CD4-positive, alpha-beta T cell treated with Interleukin-17A for 1 hour (primary cell): ENCODE results near the gene ANKRD18B.
"Not testable (repeated sequence)": the region's sequence is repeated elsewhere in the genome, so short reads cannot be mapped to it uniquely, and the experiment has no call there.

ENCODE experiments used
- DNase-seq: peaks from one replicate; pipeline ENCODE4 v3.0.0-alpha.2; 2020

Gene ANKRD18B

GRCh38 chr9:33535541-33535940 is 11.5 kb downstream of the ANKRD18B start:
- no peak for DNase-seq

DNA sequence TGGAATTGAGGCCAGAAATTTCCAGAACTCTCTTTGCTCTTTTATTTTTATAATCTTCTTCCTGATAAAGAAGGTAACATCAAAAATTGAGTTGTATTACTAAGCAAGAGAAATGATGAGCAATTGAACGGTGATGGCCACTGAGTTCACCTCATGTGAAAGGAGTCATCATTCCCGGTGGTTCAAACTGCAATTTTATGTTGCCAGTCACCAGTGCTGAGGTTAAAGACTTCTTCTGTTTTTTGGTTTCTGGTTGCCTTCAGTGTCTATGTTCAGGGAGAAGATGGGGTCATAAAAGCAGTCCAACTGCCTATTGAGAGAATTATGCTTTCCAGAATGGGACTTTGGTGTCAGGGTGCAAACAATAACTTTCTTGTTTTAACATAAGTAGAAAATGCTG is 19.4 kb downstream of the ANKRD18B start:
- not testable (repeated sequence) for DNase-seq

DNA sequence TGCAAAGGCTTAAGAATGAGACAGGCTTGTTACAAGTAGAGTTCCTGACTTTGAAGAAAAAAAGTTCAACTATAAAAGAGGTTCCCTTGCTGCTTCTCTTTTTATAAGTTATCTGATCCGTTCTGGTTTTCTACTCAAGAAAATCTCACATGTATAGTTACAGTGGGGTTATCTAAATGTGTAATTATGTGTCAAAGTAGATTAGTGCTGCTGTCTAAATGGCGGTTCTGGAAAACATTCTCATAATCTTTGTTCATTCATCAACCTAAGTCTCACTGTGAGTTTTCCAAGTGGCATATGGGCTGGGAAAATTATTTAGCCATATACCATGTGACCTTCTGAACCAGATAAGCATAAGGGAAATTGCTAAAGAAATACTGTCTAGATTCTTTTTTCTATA is 21.7 kb downstream of the ANKRD18B start:
- DNase-seq = not testable (repeated sequence)

DNA sequence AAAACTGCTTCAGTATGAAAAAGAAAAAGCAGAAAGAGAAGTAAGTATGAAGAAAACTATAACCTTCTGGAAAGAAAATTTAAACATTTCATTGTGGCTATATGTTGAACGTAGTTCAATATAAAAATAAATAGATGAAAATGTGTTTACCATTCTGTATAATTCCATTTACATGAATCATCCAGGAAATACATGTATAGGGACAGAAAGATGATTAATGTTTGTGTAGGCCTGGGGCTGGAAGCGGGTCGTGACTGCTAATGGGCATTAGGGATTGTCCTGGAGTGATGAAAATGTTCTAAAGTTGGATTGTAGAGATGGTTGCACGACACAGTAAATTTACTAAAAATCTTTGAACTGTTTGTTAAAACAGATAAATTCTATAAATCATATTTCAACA is 24.8 kb downstream of the ANKRD18B start:
- not testable (repeated sequence) for DNase-seq

GRCh38 chr9:33549418-33549817 is 25.4 kb downstream of the ANKRD18B start:
- not testable (repeated sequence) for DNase-seq

- DNase-seq = not testable (repeated sequence)
These were observed 27.1 kb downstream of the ANKRD18B start for GRCh38 chr9:33551183-33551582.

GRCh38 chr9:33552315-33552725 is 28.3 kb downstream of the ANKRD18B start:
- not testable (repeated sequence) for DNase-seq

- DNase-seq = not testable (repeated sequence)
These were observed 36.2 kb downstream of the ANKRD18B start for GRCh38 chr9:33560217-33560616.

DNA sequence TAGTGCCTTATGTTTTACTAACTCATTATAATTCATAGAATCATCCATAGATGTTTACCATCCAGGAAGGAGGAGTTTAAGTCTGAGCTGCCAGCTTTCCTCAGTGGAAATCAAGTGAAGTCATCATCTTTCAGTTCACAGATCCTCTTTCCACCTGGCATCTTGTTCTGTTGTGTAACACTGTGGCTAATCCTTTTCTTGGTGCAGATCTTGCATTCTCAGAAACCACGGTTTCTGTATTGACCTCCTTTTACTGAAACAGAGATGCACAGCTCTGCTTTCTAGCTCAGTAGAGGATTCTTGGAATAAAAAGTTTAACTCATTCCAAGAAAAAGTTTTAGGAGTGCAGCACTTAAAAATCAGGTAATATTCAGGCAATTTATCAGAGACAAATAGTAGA is 38.1 kb downstream of the ANKRD18B start:
- not testable (repeated sequence) for DNase-seq

- DNase-seq = not testable (repeated sequence)
These were observed 43.7 kb downstream of the ANKRD18B start for GRCh38 chr9:33567776-33568175.

DNA sequence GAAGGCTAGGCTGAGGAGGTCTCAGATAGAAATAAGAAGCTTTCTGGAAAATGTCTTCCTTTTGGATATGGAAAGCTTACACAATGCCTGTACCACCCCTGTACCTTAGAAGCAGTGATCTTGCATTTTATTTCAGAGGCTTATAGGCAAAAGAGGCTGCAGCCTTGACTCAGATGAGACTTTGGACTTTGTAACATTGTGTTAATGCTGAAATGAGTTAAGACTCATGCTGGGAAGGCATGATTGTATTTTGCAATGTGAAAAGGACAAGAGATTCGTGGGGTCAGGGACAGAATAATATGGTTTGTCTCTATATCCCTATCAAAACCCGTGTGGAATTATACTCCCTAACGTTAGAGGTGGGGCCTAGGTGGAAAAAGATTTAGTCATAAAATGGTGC is 53.7 kb downstream of the ANKRD18B start:
- DNase-seq = not testable (repeated sequence)

GRCh38 chr9:33579996-33580395 is 55.9 kb downstream of the ANKRD18B start:
- DNase-seq = not testable (repeated sequence)

- DNase-seq = not testable (repeated sequence)
These were observed 58.6 kb downstream of the ANKRD18B start for GRCh38 chr9:33582686-33583085.

- DNase-seq = not testable (repeated sequence)
These were observed 62.1 kb downstream of the ANKRD18B start for GRCh38 chr9:33586128-33586527.

GRCh38 chr9:33587799-33588198 is 63.7 kb downstream of the ANKRD18B start:
- not testable (repeated sequence) for DNase-seq

DNA sequence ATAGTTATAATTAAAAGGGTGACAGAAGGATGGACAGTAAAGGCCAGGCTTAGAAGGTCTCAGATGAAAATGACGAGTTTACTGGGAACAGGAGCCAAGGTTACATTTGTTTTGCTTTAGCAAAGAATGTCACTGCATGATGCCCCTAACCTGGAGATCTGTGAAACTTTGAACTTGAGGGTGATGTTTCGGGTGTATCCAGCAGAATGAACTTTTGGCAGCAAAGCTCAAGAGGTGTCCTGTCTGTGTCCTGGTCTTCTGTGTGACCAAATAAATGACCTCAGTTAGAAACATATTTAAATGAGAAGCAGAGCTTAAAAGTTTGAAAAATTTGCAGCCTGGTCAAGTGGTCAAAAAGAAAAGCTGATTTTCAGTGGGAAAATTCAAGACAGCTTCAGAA is 64.8 kb downstream of the ANKRD18B start:
- DNase-seq = not testable (repeated sequence)

DNA sequence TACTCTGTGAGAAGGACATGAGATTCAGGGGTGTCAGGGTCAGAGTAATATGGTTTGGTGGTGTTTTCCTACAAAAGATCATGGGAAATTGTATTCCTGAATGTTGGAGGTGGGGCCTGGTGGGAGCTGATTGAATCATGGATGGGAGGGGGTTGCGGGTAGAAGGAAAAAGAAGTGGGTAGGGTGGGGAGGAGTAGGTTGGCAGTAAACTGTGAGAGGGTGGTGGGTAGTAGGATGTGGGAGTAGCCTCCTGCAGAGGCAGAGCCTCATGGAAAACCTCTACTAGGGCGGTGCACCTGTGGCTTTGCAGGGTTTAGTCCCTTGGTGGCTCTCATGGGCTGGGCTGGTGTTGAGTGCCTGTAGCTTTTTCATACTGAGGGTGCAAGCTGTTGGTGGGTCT is 66.8 kb downstream of the ANKRD18B start:
- DNase-seq = not testable (repeated sequence)

GRCh38 chr9:33596974-33597373 is 72.9 kb downstream of the ANKRD18B start:
- not testable (repeated sequence) for DNase-seq

- DNase-seq = not testable (repeated sequence)
These were observed 73.3 kb downstream of the ANKRD18B start for GRCh38 chr9:33597386-33597785.

GRCh38 chr9:33598796-33599379 is 74.8 kb downstream of the ANKRD18B start:
- DNase-seq = not testable (repeated sequence)

DNA sequence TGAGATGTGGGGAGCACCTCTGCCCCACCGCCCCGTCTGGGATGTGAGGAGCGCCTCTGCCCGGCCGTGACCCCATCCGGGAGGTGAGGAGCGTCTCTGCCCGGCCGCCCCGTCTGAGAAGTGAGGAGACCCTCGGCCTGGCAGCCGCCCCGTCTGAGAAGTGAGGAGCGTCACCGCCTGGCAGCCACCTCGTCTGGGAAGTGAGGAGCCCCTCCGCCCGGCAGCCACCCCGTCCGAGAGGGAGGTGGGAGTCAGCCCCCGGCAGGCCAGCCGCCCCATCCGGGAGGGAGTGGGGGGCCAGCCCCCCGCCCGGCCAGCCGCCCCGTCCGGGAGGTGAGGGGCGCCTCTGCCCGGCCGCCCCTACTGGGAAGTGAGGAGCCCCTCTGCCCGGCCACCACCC is 76.9 kb downstream of the ANKRD18B start:
- not testable (repeated sequence) for DNase-seq

GRCh38 chr9:33604249-33604648 is 80.2 kb downstream of the ANKRD18B start:
- DNase-seq = not testable (repeated sequence)

DNA sequence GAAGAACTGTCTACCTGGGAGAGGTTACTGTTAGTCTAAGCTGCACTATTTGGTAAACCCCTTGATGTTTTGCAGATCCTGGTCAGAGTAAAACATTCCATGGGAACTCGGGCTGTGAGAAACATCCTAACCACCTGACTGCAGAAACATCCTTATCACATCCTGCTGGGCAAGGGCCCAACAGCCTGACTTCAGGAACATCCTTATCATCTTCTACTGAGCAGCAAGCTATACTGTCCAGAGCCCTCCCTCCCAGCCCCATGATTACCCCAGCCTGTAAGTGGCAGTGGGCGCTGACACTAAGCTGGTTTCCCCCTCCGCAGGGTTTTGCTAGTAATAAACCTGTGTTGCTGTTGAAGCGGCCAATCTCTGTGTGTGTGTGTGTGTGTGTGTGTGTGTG is 80.9 kb downstream of the ANKRD18B start:
- DNase-seq = not testable (repeated sequence)

DNA sequence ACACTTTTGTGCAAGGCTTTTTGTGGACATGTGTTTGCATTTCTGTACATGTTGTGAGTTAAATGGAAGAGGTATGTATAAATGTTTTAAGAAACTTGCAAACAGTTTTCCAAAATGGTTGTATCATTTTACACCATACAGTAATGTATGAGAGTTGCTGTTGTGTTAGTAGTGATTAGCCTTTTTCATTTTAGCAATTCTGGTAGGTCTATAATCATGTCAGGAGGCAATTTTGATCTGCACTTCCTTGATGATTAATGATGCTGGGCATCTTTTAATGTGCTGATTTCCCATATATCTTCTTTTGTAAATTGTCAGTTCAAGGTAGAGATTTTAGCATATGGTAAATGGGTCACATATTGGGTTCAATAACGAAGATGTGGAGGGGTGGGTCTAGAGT is 87.3 kb downstream of the ANKRD18B start:
- no peak for DNase-seq

DNA sequence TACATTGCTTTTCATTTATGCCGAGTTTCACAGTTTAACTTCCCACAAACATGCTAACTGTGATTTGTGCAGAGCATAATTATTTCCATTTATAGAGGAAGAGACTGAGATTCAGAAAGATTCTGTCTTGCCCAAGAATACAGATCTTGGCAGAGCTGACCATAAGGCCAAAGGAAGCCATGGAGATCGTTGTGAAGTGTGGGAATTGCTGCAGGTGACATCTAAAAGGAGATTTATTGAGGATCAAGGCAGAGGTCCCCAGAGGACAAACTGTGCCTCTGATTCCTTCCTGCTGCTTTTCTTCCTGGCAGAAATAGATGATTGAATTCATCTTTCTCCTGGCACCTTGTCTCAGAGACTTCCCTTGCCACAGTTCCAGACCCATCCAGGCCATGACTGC is 88.4 kb downstream of the ANKRD18B start:
- DNase-seq = not testable (repeated sequence)
